Testis (tissue), 2 donors: Measurements from ENCODE around the gene YBEY.

Experiments used
- POLR2A ChIP-seq: fragments of 450-650 bp; IDR thresholded peaks from one replicate; pipeline ENCODE4 v1.6.1; 2017; ENCODE audit warnings: antibody characterized with exemption, mild to moderate bottlenecking, moderate library complexity
- TF ChIP-seq, protein P1 (sequence below), 3 experiments: fragments of 450-650 bp in 2 of 3; fragments of 200-600 bp in 1 of 3; sonication (generic) in 1 of 3; IDR thresholded peaks; one replicate each; pipeline ENCODE4 v1.5.1; 2016 to 2019; ENCODE audit warnings: antibody characterized with exemption in 3 of 3, mild to moderate bottlenecking in 2 of 3, moderate library complexity in 1 of 3

DNA sequence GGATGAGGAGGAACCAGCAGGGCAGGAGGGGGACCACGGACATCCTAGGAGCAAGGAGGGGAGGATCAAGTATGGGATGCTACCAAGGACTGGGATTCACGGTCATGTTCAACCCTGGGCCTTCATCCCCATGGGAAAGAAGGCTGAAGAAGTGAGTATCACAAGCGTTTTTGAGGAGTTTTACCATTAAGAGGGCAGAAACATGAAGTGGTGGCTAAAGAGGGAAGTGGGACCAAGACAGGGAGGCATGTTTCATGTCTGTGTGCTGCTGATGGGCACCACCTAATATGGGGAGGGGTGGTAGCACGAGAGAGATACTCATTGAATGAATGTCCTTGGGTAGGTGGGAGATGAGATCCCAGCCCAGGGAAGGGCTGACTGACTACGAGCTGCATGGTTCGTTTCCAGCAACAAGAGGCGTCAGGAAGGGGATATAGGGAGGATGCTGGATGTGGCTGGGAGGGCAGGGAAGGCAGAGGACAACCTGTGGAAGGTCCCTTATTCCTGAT, 46.3 kb upstream of the YBEY start:
- TF ChIP-seq, protein P1, sequence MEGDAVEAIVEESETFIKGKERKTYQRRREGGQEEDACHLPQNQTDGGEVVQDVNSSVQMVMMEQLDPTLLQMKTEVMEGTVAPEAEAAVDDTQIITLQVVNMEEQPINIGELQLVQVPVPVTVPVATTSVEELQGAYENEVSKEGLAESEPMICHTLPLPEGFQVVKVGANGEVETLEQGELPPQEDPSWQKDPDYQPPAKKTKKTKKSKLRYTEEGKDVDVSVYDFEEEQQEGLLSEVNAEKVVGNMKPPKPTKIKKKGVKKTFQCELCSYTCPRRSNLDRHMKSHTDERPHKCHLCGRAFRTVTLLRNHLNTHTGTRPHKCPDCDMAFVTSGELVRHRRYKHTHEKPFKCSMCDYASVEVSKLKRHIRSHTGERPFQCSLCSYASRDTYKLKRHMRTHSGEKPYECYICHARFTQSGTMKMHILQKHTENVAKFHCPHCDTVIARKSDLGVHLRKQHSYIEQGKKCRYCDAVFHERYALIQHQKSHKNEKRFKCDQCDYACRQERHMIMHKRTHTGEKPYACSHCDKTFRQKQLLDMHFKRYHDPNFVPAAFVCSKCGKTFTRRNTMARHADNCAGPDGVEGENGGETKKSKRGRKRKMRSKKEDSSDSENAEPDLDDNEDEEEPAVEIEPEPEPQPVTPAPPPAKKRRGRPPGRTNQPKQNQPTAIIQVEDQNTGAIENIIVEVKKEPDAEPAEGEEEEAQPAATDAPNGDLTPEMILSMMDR (IDR thresholded peaks at IDR 0.05), result no peak
- no peak for TF ChIP-seq POLR2A
